MCF 10A (cell line): ENCODE measurements around the gene GAL. TPM values are rescaled to one million over a fixed set of nuclear protein-coding genes. Genes with fewer than 3 reads are reported as not detected.

Source experiments
- BruUV-seq: library from RNA; stranded (reverse); fragments of 400-500 nt; replicated peaks from 2 replicates; lab custom pipeline; 2021; lab: Mats Ljungman, UMichigan
- CTCF ChIA-PET: fragments of 300-600 bp; sonication (Branson Sonifier 250); formaldehyde crosslinking; extraction: SDS; loops from one replicate; lab custom pipeline; 2021; ENCODE audit warnings: antibody characterized with exemption, inconsistent platforms; lab: Yijun Ruan, JAX
- POLR2A ChIA-PET: fragments of 300-600, 350-650 bp; sonication (Branson Sonifier 250); formaldehyde crosslinking; extraction: SDS; loops from one replicate; lab custom pipeline; 2020; ENCODE audit warnings: antibody characterized with exemption, inconsistent platforms; lab: Yijun Ruan, JAX
- DNase-seq: peaks from one replicate; pipeline ENCODE4 v3.0.0-alpha.2; 2018; ENCODE audit not compliant: unreplicated experiment
- H3K27ac Mint-ChIP-seq: one replicate; pipeline ENCODE4 v1.8.0; 2022; ENCODE audit warnings: mild to moderate bottlenecking, low read depth, mixed read lengths; ENCODE audit not compliant: unreplicated experiment
- H3K27me3 Mint-ChIP-seq: one replicate; pipeline ENCODE4 v1.8.0; 2022; ENCODE audit warnings: mixed read lengths; ENCODE audit not compliant: insufficient read depth, unreplicated experiment
- H3K36me3 Mint-ChIP-seq: one replicate; pipeline ENCODE4 v1.8.0; 2022; ENCODE audit warnings: mild to moderate bottlenecking, moderate library complexity, mixed read lengths; ENCODE audit not compliant: insufficient read depth, unreplicated experiment
- H3K4me1 Mint-ChIP-seq: one replicate; pipeline ENCODE4 v1.8.0; 2022; ENCODE audit warnings: mixed read lengths; ENCODE audit not compliant: insufficient read depth, unreplicated experiment
- H3K4me3 Mint-ChIP-seq: one replicate; pipeline ENCODE4 v1.8.0; 2022; ENCODE audit warnings: mild to moderate bottlenecking, moderate library complexity, mixed read lengths; ENCODE audit not compliant: unreplicated experiment
- H3K9me3 Mint-ChIP-seq: one replicate; pipeline ENCODE4 v1.8.0; 2022; ENCODE audit warnings: mixed read lengths; ENCODE audit not compliant: unreplicated experiment
- CTCF ChIP-seq: fragments of 200-600 bp; IDR thresholded peaks from one replicate; pipeline ENCODE4 v1.8.0; 2022; ENCODE audit warnings: antibody characterized with exemption, mild to moderate bottlenecking; ENCODE audit not compliant: unreplicated experiment
- intact Hi-C: fragments of 100-400 bp; cut with micrococcal nuclease; formaldehyde crosslinking; loops from 2 replicates; pipeline ENCODE4 v1.14.1; 2022
- total RNA-seq: library from RNA; stranded (reverse); gene quantifications from 2 replicates; pipeline ENCODE4 v1.2.3, GENCODE V29; 2022

The GAL gene
- total RNA-seq, 1 experiment from 2014 or later, result not detected

GRCh38 chr11:68734111-68734510 lies 49.8 kb downstream of the GAL start:
- Mint-ChIP-seq H3K27ac (no peak overlapping the region), H3K4me3 (no peak overlapping the region), H3K9me3 (no peaks in the 10 kb centered on the region), H3K27me3 (no peaks in the 10 kb centered on the region), H3K36me3 (no peaks in the 10 kb centered on the region), H3K4me1 (no peaks in the 10 kb centered on the region)
- TF ChIP-seq CTCF, result no peak
- CTCF ChIA-PET, result no interaction called here
- no TSS peak for BruUV-seq
- DNase-seq, result no peak
- intact Hi-C loops, result no loop called here
- POLR2A ChIA-PET, result interaction anchor here (0.6 to 1.1 kb wide), 2 partner anchors 170 to 337 kb away, joined by 3 to 5 read pairs; no protein-coding TSS in a partner anchor

GRCh38 chr11:68735125-68735524 lies 50.8 kb downstream of the GAL start:
- DNase-seq, result no peak
- Mint-ChIP-seq H3K4me3 (no peak overlapping the region), H3K4me1 (no peaks in the 10 kb centered on the region), H3K36me3 (no peaks in the 10 kb centered on the region), H3K27ac (no peak overlapping the region), H3K9me3 (no peaks in the 10 kb centered on the region), H3K27me3 (no peaks in the 10 kb centered on the region)
- ChIA-PET CTCF (no interaction called here), POLR2A (no interaction called here)
- no peak for TF ChIP-seq CTCF
- no TSS peak for BruUV-seq
- intact Hi-C loops, result no loop called here

- H3K36me3 Mint-ChIP-seq, result no peaks in the 10 kb centered on the region
- CTCF ChIA-PET, result no interaction called here
- no peak overlapping the region for H3K4me3 Mint-ChIP-seq
- POLR2A ChIA-PET, result no interaction called here
- H3K9me3 Mint-ChIP-seq, result no peaks in the 10 kb centered on the region
- H3K27me3 Mint-ChIP-seq, result no peaks in the 10 kb centered on the region
- H3K27ac Mint-ChIP-seq, result no peak overlapping the region
- TF ChIP-seq CTCF, result no peak
- no peak for DNase-seq
- no peaks in the 10 kb centered on the region for H3K4me1 Mint-ChIP-seq
- no TSS peak for BruUV-seq
- intact Hi-C loops, result no loop called here
Measured at GRCh38 chr11:68735646-68736045, 51.3 kb downstream of the GAL start.

Other genes with a start within 250 kb of the GAL start
- gene PPP6R3, start 223.8 kb upstream of the GAL start, total RNA-seq, result 87.2 and 95.7 TPM in 2 replicates
- gene TESMIN, start 67.0 kb downstream of the GAL start, total RNA-seq, result 6.8 and 9.7 TPM in 2 replicates
- 31.8 and 34.0 TPM in 2 replicates for gene CPT1A, start 157.4 kb downstream of the GAL start, total RNA-seq
- gene MRPL21, start 219.3 kb downstream of the GAL start, total RNA-seq, result 80.2 and 96.5 TPM in 2 replicates
- gene IGHMBP2, start 219.3 kb downstream of the GAL start, total RNA-seq, result 19.8 and 29.4 TPM in 2 replicates